ENCODE data around the gene GLRX5. TPM values are rescaled to one million over a fixed set of nuclear protein-coding genes. Genes with fewer than 3 reads are reported as not detected.

Gene GLRX5
- total RNA-seq (100 to 1,000 TPM in 1 of 9 donors, 10 to 100 TPM in 8; 45.3 to 128 (median 79.5) TPM), polyA plus RNA-seq (100 to 1,000 TPM in 1 of 3 donors, 10 to 100 TPM in 2; 32.7 to 134 (median 57.6) TPM)
- long read RNA-seq, donor 1, transcript GLRX5-201 (2 exons, 1,564 nt), result major isoform, 79 of 79 reads
- long read RNA-seq, donor 1, partial matches to known transcripts, result 0 of 79 reads
- long read RNA-seq, donor 1, other reads (novel, unspliced or antisense), result 0 of 79 reads
- long read RNA-seq, donor 2, transcript GLRX5-201 (2 exons, 1,564 nt), result major isoform, 66 of 125 reads
- long read RNA-seq, donor 2, partial matches to known transcripts, result 59 of 125 reads
- long read RNA-seq, donor 2, other reads (novel, unspliced or antisense), result 0 of 125 reads
- long read RNA-seq, donor 3, transcript GLRX5-201 (2 exons, 1,564 nt), result major isoform, 63 of 136 reads
- long read RNA-seq, donor 3, partial matches to known transcripts, result 73 of 136 reads
- long read RNA-seq, donor 3, other reads (novel, unspliced or antisense), result 0 of 136 reads
- long read RNA-seq, donor 4, partial matches to known transcripts, result 0 of 1 reads
- long read RNA-seq, donor 4, other reads (novel, unspliced or antisense), result 0 of 1 reads
- long read RNA-seq, donor 5, transcript GLRX5-201 (2 exons, 1,564 nt), result major isoform, 203 of 207 reads
- long read RNA-seq, donor 5, partial matches to known transcripts, result 3 of 207 reads
- long read RNA-seq, donor 5, other reads (novel, unspliced or antisense), result 1 of 207 reads
- long read RNA-seq, donor 6, partial matches to known transcripts, result 3 of 8 reads
- long read RNA-seq, donor 6, other reads (novel, unspliced or antisense), result 2 of 8 reads
- long read RNA-seq, donor 7, transcript GLRX5-201 (2 exons, 1,564 nt), result major isoform, 33 of 75 reads
- long read RNA-seq, donor 7, partial matches to known transcripts, result 42 of 75 reads
- long read RNA-seq, donor 7, other reads (novel, unspliced or antisense), result 0 of 75 reads
- long read RNA-seq, donor 8, transcript GLRX5-201 (2 exons, 1,564 nt), result major isoform, 119 of 119 reads
- long read RNA-seq, donor 8, partial matches to known transcripts, result 0 of 119 reads
- long read RNA-seq, donor 8, other reads (novel, unspliced or antisense), result 0 of 119 reads
- long read RNA-seq, donor 9, transcript GLRX5-201 (2 exons, 1,564 nt), result major isoform, 67 of 67 reads
- long read RNA-seq, donor 9, partial matches to known transcripts, result 0 of 67 reads
- long read RNA-seq, donor 9, other reads (novel, unspliced or antisense), result 0 of 67 reads
- long read RNA-seq, donor 10, transcript GLRX5-201 (2 exons, 1,564 nt), result major isoform, 69 of 152 reads
- long read RNA-seq, donor 10, partial matches to known transcripts, result 71 of 152 reads
- long read RNA-seq, donor 10, other reads (novel, unspliced or antisense), result 12 of 152 reads

DNA sequence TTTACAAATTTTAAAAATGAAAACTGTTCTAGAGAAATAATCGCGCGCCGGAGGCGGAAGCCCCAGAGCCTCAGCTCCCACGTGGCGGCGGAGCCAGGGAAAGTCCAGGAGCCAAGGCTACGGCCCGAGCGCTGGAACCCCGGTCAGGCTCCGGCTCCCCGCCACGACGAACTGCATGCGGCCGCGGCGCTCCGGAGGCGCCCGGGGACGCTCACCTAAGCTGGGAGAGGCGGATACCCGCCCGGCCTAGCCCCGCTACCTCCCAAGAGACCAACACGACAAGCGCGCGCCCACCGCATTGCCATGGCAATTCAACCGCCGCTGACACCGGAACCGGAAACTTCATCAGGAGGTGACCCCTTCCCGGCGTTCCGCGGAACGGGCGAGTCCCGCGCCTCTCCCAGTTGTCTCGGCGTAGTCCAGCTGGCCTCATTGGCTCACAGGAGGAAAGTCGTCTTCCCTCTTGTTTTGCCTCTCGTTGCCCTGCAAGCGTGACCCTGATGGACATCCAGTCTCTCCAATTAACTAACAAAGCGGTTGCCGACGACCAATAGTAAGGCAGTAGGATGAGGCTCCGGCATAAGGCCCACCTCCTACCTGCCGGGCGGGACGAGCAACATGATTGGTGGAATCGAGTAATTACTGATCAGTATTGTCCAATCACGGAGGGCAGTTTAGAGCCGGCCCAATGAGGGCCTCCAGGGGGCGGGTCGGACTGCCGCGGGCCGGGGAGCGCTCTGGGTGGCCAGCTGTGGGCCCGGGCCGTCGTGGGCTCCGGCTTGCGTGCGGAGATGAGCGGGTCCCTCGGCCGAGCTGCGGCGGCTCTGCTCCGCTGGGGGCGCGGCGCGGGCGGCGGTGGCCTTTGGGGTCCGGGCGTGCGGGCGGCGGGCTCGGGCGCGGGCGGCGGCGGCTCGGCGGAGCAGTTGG is at the start of gene GLRX5:
GLRX5 (plus strand) TSS at position 752 of the 927 bp plus-strand sequence; CDS start at position 792, 40 bp downstream.
- H3K27ac ChIP-seq, result peak within 1 kb of the TSS in 4 of 5 donors; percentile 69 to 96 (median 79)
- 0 to 2% (median 0%) methylated on average over 38 to 97 of the region's 97 CpGs for WGBS, 4 donors
- peak within 1 kb of the TSS; percentile 63 to 95 (median 74) for H3K4me3 ChIP-seq
- no peaks in the 10 kb centered on the region for H3K27me3 ChIP-seq
- peaks cover 50 to 76% of the 10 kb centered on the region in 2 donors for H3K4me1 ChIP-seq (replicated peaks in 1 of 2)
- TF ChIP-seq, protein P1, sequence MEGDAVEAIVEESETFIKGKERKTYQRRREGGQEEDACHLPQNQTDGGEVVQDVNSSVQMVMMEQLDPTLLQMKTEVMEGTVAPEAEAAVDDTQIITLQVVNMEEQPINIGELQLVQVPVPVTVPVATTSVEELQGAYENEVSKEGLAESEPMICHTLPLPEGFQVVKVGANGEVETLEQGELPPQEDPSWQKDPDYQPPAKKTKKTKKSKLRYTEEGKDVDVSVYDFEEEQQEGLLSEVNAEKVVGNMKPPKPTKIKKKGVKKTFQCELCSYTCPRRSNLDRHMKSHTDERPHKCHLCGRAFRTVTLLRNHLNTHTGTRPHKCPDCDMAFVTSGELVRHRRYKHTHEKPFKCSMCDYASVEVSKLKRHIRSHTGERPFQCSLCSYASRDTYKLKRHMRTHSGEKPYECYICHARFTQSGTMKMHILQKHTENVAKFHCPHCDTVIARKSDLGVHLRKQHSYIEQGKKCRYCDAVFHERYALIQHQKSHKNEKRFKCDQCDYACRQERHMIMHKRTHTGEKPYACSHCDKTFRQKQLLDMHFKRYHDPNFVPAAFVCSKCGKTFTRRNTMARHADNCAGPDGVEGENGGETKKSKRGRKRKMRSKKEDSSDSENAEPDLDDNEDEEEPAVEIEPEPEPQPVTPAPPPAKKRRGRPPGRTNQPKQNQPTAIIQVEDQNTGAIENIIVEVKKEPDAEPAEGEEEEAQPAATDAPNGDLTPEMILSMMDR (IDR thresholded peaks at IDR 0.05), result peak in 2 of 6 experiments; percentile 15 to 24
- TF ChIP-seq POLR2A (IDR thresholded peaks at IDR 0.05), result peak; percentile 78 to 87
- intact Hi-C loops (cut with DNase I), result no loop called here
- H3K36me3 ChIP-seq (replicated peaks in 1 of 2), result no peaks in the 10 kb centered on the region
- DNase-seq, result peak; percentile 99 to 100 (median 100)
- H3K9me3 ChIP-seq (replicated peaks in 1 of 3), result no peaks in the 10 kb centered on the region

DNA sequence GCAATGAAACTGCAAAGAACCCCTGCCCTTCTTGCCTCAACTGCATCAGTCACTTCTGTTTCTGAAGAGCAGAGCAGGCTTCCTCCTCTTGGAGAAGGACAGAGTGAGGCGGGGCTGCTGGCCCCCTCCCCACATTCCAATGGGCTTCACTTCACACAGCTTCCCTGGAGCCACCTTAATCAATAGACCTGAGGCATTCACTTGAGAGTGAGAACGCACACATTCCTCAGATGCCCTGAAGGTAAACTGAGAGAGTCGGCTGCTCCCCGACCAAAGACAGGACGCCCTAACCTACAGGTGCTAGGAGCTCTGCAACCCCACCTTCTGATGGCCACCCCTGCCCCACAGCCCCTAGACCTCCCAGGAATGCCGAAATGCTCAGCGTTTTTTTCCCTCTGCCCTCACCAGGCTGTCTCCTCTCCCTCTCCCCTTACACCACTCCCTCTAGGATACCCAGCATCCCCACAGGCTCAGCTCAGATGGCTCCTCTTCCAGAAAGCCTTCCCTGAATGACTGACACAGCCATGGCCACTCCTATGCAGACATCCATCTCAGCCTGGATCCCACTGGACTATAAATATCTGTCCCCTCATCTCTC is 49.5 kb upstream of the GLRX5 start:
- intact Hi-C loops (cut with DNase I), result no loop called here
- no peaks in the 10 kb centered on the region for H3K36me3 ChIP-seq (replicated peaks in 1 of 2)
- no peak for DNase-seq
- no peaks in the 10 kb centered on the region for H3K27me3 ChIP-seq
- no peaks in the 10 kb centered on the region for H3K9me3 ChIP-seq (replicated peaks in 1 of 3)
- TF ChIP-seq, protein P1 (IDR thresholded peaks at IDR 0.05), result no peak
- TF ChIP-seq POLR2A (IDR thresholded peaks at IDR 0.05), result no peak
- 91 to 97% (median 93%) methylated on average over 7 of the region's 7 CpGs for whole genome bisulfite sequencing, 4 donors
- peaks cover 26 to 38% of the 10 kb centered on the region in 2 donors for H3K4me1 ChIP-seq (replicated peaks in 1 of 2)
- no peak overlapping the region for H3K27ac ChIP-seq
- H3K4me3 ChIP-seq, result no peak overlapping the region

DNA sequence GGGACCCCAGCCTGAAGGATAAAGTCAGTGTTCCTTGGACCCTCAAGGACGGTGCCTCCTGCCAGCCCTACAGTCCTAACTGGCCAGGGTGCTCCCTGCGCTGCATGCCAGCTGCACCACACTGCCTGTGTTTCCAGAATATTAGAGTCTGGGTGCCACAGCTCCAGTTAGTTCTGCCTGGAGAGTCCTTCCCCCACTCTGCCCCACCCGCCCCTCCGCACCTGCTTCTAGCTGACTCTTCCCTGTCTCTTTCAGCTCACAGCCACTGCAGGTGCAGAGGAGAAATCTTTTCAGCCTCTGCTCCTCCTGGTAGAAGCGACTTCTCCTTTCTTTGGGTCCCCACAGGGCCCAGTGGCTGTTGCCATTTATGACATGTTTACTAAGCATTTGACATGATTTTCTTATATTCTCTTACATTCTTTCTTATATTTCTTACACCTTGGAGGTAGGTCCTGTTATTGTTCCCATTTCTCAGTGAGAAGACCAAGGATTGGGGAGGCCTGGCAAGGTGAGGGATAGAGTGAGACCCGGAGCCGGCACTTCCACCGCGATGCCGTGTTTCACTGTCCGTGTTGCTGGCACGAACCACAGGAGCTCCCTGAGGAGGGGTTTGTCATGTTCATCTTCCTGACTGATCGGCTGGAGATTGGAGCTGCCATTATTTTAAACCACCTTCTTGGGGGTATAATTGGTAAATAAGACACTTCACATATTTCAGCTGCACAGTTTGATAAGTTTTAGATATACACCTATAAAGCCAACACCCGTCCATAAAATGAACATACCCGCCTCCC is 47.8 kb upstream of the GLRX5 start:
- no peak for DNase-seq
- H3K4me3 ChIP-seq, result no peak overlapping the region
- peaks cover 30 to 45% of the 10 kb centered on the region in 2 donors for H3K4me1 ChIP-seq (replicated peaks in 1 of 2)
- no peaks in the 10 kb centered on the region for H3K36me3 ChIP-seq (replicated peaks in 1 of 2)
- TF ChIP-seq POLR2A (IDR thresholded peaks at IDR 0.05), result no peak
- TF ChIP-seq, protein P1 (IDR thresholded peaks at IDR 0.05), result no peak
- no peaks in the 10 kb centered on the region for H3K27me3 ChIP-seq
- intact Hi-C loops (cut with DNase I), result no loop called here
- no peak overlapping the region for H3K27ac ChIP-seq
- H3K9me3 ChIP-seq (replicated peaks in 1 of 3), result no peaks in the 10 kb centered on the region
- WGBS, 4 donors, result 89 to 91% (median 90%) methylated on average over 15 of the region's 15 CpGs

Measured in adrenal gland (tissue), 19 donors.